Small intestine (tissue), 7 donors: ENCODE measurements around the gene FCF1. TPM values are rescaled to one million over a fixed set of nuclear protein-coding genes. Genes with fewer than 3 reads are reported as not detected.

Experiments used
- DNase-seq, 2 donors: peaks; one replicate each; pipeline versions ENCODE4 v3.0.0 to v3.0.0-alpha.2; 2013
- FAIRE-seq: peaks from 2 replicates; lab custom pipeline; 2012; peaks lifted over from hg19 to GRCh38; lab: Jason Lieb, UNC
- H3K27ac ChIP-seq, 3 donors: one replicate each; pipeline ENCODE4 v1.5.1; 2013; ENCODE audit warnings: low read length in 2 of 3, mild to moderate bottlenecking in 2 of 3, control low read depth in 1 of 3, inconsistent platforms in 1 of 3, low read depth in 1 of 3, moderate library complexity in 1 of 3
- H3K27me3 ChIP-seq, 3 donors: one replicate each; pipeline ENCODE4 v1.6.1; 2013; ENCODE audit warnings: low read length in 3 of 3, inconsistent platforms in 1 of 3; ENCODE audit not compliant: control insufficient read depth in 3 of 3, insufficient read depth in 3 of 3
- H3K36me3 ChIP-seq, 3 donors: one replicate each; pipeline ENCODE4 v1.6.1; 2013; ENCODE audit warnings: low read length in 3 of 3, inconsistent platforms in 1 of 3, low read depth in 1 of 3, mild to moderate bottlenecking in 1 of 3, moderate library complexity in 1 of 3; ENCODE audit not compliant: control insufficient read depth in 3 of 3, insufficient read depth in 2 of 3
- H3K4me1 ChIP-seq, 3 donors: one replicate each; pipeline ENCODE4 v1.6.1; 2013; ENCODE audit warnings: low read length in 2 of 3, inconsistent platforms in 1 of 3, low read depth in 1 of 3, mild to moderate bottlenecking in 1 of 3, moderate library complexity in 1 of 3; ENCODE audit not compliant: control insufficient read depth in 3 of 3, insufficient read depth in 2 of 3
- H3K4me3 ChIP-seq, 3 donors: one replicate each; pipeline ENCODE4 v1.5.1; 2013; ENCODE audit warnings: low read length in 3 of 3, control low read depth in 1 of 3, inconsistent platforms in 1 of 3, low read depth in 1 of 3, mild to moderate bottlenecking in 1 of 3, moderate library complexity in 1 of 3
- H3K9me3 ChIP-seq, 2 donors: one replicate each; pipeline ENCODE4 v1.6.1; 2013; ENCODE audit warnings: low read depth in 1 of 2, low read length in 1 of 2; ENCODE audit not compliant: control insufficient read depth in 2 of 2, insufficient read depth in 1 of 2
- WGBS, 3 donors: extraction: QIAGEN DNeasy Blood & Tissue Kit; methylation state at CpG; one replicate each; pipeline ENCODE4 v1.1.7; 2013; 5-methylcytosine and 5-hydroxymethylcytosine counted together
- polyA plus RNA-seq, 4 donors: library from polyadenylated mRNA; stranded (reverse) in 3 of 4; unstranded in 1 of 4; fragments of 200-250 nt in 3 of 4; fragments of 120-200 nt in 1 of 4; gene quantifications; one replicate each; pipeline versions ENCODE4 v1.2.1 to v1.2.3, GENCODE V29; 2013
- donor health status: healthy with polysubstance abuse.
- donor health status: control.
- donor health status: control.
- donor health status: Bipolar disorder and iron deficiency.
- donor health status: healthy.

Gene FCF1
- polyA plus RNA-seq, 4 donors = 11.9 to 40.0 (median 23.8) TPM

DNA sequence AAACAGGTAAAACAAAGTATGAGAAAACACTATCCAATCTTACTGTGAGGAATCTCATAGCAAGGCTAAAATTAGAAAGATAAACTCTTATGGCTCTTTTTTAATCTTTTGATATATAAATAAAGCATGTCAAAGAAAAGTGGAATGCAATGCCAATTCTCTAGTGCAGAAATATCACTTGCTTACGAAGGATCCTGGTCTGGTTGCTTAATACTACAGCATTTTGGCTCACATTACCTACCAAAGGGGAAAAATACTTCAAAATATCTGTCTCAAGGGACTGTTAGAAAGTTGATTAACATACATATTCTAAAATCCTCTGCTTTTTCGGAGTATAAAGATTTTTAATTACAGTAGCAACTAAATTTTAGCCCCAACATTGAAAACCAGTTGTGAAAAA, 21.5 kb upstream of the FCF1 start:
- Histone ChIP-seq H3K4me1 (peaks cover 0 to 4% (median 3%) of the 10 kb centered on the region in 3 donors), H3K4me3 (no peak overlapping the region), H3K36me3 (peaks cover 0 to 15% (median 4%) of the 10 kb centered on the region in 3 donors), H3K9me3 (no peaks in the 10 kb centered on the region), H3K27me3 (no peaks in the 10 kb centered on the region), H3K27ac (no peak overlapping the region)
- 80 to 92% (median 90%) methylated on average over 2 of the region's 2 CpGs for WGBS, 3 donors
- FAIRE-seq (no peak), DNase-seq (no peak)

DNA sequence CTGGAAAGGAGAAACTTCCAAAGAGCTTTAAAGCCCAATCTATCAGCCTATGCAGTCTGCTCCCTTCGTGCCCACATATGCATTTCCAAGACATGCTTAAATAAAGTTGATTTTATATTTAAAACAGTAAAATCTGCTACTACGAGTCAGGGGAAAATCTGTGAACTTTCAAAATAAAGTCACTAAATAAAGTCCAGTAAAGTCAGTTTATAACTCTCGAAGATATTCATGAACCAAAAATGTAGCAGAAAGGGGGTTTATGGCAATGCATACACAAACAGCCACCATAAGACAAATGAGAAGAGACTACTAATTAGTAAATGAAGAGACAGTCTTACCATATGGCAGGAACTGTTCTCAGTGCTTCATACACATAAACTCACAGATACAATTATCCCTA, 19.8 kb upstream of the FCF1 start:
- DNase-seq (no peak), FAIRE-seq (no peak)
- WGBS, 3 donors = 88 to 98% (median 91%) methylated on average over 3 of the region's 3 CpGs
- no peak overlapping the region for H3K4me3 ChIP-seq
- no peaks in the 10 kb centered on the region for H3K9me3 ChIP-seq
- H3K4me1 ChIP-seq = no peaks in the 10 kb centered on the region
- no peak overlapping the region for H3K27ac ChIP-seq
- no peaks in the 10 kb centered on the region for H3K27me3 ChIP-seq
- H3K36me3 ChIP-seq = peaks cover 0 to 13% (median 6%) of the 10 kb centered on the region in 3 donors

DNA sequence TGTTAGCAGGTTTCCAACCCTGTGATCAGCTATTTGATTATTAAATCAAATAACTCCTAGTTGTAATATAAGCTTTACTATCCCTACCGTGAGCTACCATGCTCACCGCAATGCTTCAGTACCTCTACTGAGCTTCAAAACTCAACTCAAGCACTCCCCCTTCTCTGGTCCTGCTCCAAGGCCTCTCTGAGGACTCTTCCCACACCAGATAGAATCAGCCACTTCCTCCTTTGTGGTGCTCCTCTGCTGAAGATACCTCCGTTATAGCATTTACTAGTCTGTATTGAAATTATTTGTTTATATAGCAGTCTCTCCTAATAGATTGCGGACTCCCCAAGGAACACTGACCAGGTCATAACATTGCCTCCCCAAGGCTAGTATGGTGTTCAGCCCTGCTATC, 17.5 kb upstream of the FCF1 start:
- Histone ChIP-seq H3K27me3 (no peaks in the 10 kb centered on the region), H3K9me3 (no peaks in the 10 kb centered on the region), H3K4me1 (no peaks in the 10 kb centered on the region), H3K4me3 (no peak overlapping the region), H3K27ac (no peak overlapping the region), H3K36me3 (peaks cover 0 to 6% (median 4%) of the 10 kb centered on the region in 3 donors)
- no peak for FAIRE-seq
- 91 to 92% (median 92%) methylated on average over 4 of the region's 4 CpGs for WGBS, 3 donors
- no peak for DNase-seq

GRCh38 chr14:74697011-74697410, 15.9 kb upstream of the FCF1 start:
- 76 to 87% (median 82%) methylated on average over 1 of the region's 1 CpG for WGBS, 3 donors
- DNase-seq (no peak), FAIRE-seq (no peak)
- Histone ChIP-seq H3K9me3 (peaks cover 0 to 4% of the 10 kb centered on the region in 2 donors), H3K4me1 (no peaks in the 10 kb centered on the region), H3K27ac (no peak overlapping the region), H3K36me3 (peaks cover 0 to 4% (median 1%) of the 10 kb centered on the region in 3 donors), H3K4me3 (no peak overlapping the region), H3K27me3 (no peaks in the 10 kb centered on the region)

DNA sequence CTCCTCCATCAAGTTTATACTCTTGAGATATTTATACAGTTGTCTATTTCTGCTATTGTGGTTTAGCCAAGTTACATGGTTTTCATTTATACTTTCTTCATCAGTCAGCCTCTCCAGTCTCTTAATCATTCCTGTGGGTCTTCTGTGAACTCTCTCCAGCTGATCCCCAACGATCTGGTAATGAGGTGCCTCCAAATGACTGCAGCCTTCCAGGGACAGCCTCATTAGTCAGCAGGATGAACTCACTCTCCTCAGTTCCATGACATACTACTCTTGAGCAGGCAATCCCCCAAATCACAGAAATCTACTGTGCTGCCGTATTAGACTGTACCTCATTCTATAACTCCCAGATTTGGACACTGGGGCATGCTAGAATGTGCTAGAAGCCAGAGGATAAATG, 15.4 kb upstream of the FCF1 start:
- 82 to 83% (median 83%) methylated on average over 2 of the region's 2 CpGs for WGBS, 3 donors
- Histone ChIP-seq H3K4me1 (no peaks in the 10 kb centered on the region), H3K27ac (no peak overlapping the region), H3K4me3 (no peak overlapping the region), H3K27me3 (no peaks in the 10 kb centered on the region), H3K9me3 (peaks cover 0 to 9% of the 10 kb centered on the region in 2 donors), H3K36me3 (peaks cover 0 to 5% (median 4%) of the 10 kb centered on the region in 3 donors)
- FAIRE-seq = no peak
- no peak for DNase-seq

DNA sequence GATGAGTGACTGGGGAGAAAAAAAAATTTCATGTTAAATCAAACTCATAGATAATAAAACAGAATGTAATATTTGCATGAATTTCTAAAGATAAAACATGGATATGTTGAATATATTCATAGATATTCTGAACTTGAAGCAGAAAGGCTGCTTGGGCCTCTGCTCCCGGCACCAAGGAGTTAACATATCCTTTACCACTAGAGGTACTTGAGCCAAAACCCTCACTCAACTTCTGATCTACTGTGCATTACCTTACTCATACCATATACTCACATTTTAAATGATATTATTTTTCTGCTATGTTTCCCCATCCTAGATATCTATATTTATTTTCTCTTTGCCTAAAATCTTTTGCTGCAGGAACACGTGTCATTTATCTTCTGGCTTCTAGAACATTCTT, 15.0 kb upstream of the FCF1 start:
- Histone ChIP-seq H3K36me3 (peaks cover 0 to 5% (median 4%) of the 10 kb centered on the region in 3 donors), H3K4me1 (no peaks in the 10 kb centered on the region), H3K27ac (no peak overlapping the region), H3K27me3 (no peaks in the 10 kb centered on the region), H3K4me3 (no peak overlapping the region), H3K9me3 (peaks cover 0 to 9% of the 10 kb centered on the region in 2 donors)
- DNase-seq (no peak), FAIRE-seq (no peak)
- WGBS, 3 donors = 90 to 99% (median 98%) methylated on average over 2 of the region's 2 CpGs

- H3K4me1 ChIP-seq = no peaks in the 10 kb centered on the region
- H3K27ac ChIP-seq = no peak overlapping the region
- no peaks in the 10 kb centered on the region for H3K27me3 ChIP-seq
- 94 to 95% (median 95%) methylated on average over 4 of the region's 4 CpGs for WGBS, 3 donors
- no peak for DNase-seq
- FAIRE-seq = no peak
- H3K36me3 ChIP-seq = peaks cover 0 to 5% (median 4%) of the 10 kb centered on the region in 3 donors
- peaks cover 0 to 9% of the 10 kb centered on the region in 2 donors for H3K9me3 ChIP-seq
- no peak overlapping the region for H3K4me3 ChIP-seq
Measured at GRCh38 chr14:74698465-74698864, 14.5 kb upstream of the FCF1 start.

- no peaks in the 10 kb centered on the region for H3K27me3 ChIP-seq
- WGBS, 3 donors = 98 to 100% (median 98%) methylated on average over 2 of the region's 2 CpGs
- no peak overlapping the region for H3K27ac ChIP-seq
- DNase-seq = no peak
- FAIRE-seq = no peak
- no peak overlapping the region for H3K4me3 ChIP-seq
- H3K9me3 ChIP-seq = peaks cover 0 to 9% of the 10 kb centered on the region in 2 donors
- H3K36me3 ChIP-seq = peaks cover 0 to 9% (median 4%) of the 10 kb centered on the region in 3 donors
- H3K4me1 ChIP-seq = no peaks in the 10 kb centered on the region
Measured at GRCh38 chr14:74702293-74702692, 10.7 kb upstream of the FCF1 start.

DNA sequence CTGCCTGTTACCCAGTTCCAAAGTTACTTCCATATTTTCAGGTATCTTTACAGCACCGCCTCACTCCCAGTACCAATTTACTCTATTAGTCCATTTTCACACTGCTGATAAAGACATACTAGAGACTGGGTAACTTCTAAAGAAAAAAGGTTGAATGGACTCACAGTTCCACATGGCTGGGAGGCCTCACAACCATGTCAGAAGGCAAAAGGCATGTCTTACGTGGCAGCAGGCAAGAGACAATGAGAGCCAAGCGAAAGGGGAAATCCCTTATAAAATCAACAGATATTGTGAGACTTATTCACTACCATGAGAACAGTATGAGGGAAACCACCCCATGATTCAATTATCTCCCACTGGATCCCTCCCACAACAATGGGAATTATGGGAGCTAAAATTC, 9.9 kb upstream of the FCF1 start:
- DNase-seq = no peak
- Histone ChIP-seq H3K9me3 (peaks cover 0 to 9% of the 10 kb centered on the region in 2 donors), H3K4me3 (no peak overlapping the region), H3K4me1 (no peaks in the 10 kb centered on the region), H3K27ac (no peak overlapping the region), H3K27me3 (no peaks in the 10 kb centered on the region), H3K36me3 (peaks cover 0 to 9% (median 2%) of the 10 kb centered on the region in 3 donors)
- WGBS, 3 donors = 91 to 98% (median 93%) methylated on average over 3 of the region's 3 CpGs
- FAIRE-seq = no peak
